Astrocyte (in vitro differentiated cells and primary cell): ENCODE results near the gene RINL.

Experiments used
- EZH2 ChIP-seq: IDR thresholded peaks from 2 replicates; pipeline ENCODE4 v1.6.1; 2012; ENCODE audit warnings: mild to moderate bottlenecking, low read length, inconsistent platforms; ENCODE audit not compliant: insufficient read depth
- TF ChIP-seq, protein P1 (sequence below): IDR thresholded peaks from 2 replicates; pipeline ENCODE4 v1.5.1; 2011; ENCODE audit warnings: low read depth, mild to moderate bottlenecking, inconsistent platforms, low read length, moderate library complexity; ENCODE audit not compliant: insufficient read depth

DNA sequence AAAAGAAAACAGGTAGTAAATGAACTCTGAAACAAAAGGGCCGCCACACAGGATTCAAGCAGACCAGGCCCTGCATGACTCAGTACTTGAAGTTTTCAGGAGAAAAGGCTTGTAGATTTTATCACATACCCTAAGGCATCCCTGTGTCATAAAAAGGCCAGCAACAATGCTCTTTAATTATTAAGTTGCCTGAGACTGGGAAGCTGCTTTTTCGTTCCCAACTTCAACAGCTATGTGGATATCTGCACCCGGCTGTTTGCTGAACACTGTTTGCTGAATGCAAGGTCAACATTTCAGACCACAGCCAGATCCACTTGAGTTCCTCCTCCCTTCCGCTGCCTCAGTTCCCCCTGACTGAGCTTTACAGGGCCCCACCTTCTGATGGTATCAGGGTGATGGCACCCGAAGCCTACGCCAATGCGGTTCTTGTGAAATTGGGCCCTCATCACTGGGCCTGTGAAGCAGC is 40.4 kb downstream of the RINL start:
- TF ChIP-seq, protein P1, sequence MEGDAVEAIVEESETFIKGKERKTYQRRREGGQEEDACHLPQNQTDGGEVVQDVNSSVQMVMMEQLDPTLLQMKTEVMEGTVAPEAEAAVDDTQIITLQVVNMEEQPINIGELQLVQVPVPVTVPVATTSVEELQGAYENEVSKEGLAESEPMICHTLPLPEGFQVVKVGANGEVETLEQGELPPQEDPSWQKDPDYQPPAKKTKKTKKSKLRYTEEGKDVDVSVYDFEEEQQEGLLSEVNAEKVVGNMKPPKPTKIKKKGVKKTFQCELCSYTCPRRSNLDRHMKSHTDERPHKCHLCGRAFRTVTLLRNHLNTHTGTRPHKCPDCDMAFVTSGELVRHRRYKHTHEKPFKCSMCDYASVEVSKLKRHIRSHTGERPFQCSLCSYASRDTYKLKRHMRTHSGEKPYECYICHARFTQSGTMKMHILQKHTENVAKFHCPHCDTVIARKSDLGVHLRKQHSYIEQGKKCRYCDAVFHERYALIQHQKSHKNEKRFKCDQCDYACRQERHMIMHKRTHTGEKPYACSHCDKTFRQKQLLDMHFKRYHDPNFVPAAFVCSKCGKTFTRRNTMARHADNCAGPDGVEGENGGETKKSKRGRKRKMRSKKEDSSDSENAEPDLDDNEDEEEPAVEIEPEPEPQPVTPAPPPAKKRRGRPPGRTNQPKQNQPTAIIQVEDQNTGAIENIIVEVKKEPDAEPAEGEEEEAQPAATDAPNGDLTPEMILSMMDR, result no peak
- TF ChIP-seq EZH2, result no peak
